Panc1 (cell line): ENCODE results near the gene ZNF350.

ENCODE experiments used
- CTCF ChIP-seq: fragments of 450-650 bp; IDR thresholded peaks from 2 replicates; pipeline ENCODE4 v1.5.1; 2017; ENCODE audit warnings: mild to moderate bottlenecking
- POLR2AphosphoS5 ChIP-seq: IDR thresholded peaks from 2 replicates; pipeline ENCODE4 v1.6.1; 2012; ENCODE audit warnings: mild to moderate bottlenecking, low read depth, low read length, moderate library complexity
- TF ChIP-seq, protein P1 (sequence below), 2 experiments: IDR thresholded peaks; 2 replicates each; pipeline ENCODE4 v1.6.1; 2011 to 2012; ENCODE audit warnings: low read depth in 2 of 2, control low read depth in 1 of 2, low read length in 1 of 2, mild to moderate bottlenecking in 1 of 2, moderate library complexity in 1 of 2; ENCODE audit not compliant: insufficient read depth in 1 of 2

DNA sequence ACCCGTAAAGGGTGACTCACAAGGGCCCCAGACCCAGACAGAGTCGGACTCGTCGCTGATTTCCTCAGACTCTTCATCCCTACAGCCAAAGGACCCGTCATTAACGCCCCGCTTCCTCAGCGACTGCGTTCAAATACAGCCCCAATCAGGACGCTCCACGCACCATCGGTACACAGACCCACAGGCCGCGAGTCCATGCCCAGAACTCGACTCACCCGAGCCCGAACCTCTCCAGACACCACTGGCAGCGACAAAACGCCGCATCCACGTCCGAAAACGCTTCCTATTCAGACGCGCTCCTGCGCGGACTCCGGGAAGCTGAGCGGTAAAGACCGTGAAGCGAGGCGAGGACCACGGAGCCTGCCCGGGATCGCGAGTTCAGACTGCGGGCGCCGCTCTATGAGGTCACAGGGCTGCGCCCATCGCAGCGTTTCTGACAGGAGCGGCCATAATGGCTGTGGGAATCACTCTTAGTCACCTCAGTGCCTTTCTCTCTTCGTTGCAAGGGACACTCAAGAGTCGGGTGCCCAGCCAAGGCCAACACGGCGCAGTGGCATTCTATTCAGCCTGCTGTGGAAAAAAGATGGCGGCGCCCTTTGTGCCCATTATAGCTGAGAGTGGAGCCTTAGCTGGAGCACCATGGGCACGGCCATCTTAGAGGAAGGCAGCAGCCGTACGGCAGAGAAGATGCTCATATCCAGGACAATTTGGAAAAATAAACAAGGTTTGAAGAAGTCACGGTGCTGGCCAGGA is 41.6 kb upstream of the ZNF350 start, which contains the start of gene ZNF614:
- TF ChIP-seq, protein P1, sequence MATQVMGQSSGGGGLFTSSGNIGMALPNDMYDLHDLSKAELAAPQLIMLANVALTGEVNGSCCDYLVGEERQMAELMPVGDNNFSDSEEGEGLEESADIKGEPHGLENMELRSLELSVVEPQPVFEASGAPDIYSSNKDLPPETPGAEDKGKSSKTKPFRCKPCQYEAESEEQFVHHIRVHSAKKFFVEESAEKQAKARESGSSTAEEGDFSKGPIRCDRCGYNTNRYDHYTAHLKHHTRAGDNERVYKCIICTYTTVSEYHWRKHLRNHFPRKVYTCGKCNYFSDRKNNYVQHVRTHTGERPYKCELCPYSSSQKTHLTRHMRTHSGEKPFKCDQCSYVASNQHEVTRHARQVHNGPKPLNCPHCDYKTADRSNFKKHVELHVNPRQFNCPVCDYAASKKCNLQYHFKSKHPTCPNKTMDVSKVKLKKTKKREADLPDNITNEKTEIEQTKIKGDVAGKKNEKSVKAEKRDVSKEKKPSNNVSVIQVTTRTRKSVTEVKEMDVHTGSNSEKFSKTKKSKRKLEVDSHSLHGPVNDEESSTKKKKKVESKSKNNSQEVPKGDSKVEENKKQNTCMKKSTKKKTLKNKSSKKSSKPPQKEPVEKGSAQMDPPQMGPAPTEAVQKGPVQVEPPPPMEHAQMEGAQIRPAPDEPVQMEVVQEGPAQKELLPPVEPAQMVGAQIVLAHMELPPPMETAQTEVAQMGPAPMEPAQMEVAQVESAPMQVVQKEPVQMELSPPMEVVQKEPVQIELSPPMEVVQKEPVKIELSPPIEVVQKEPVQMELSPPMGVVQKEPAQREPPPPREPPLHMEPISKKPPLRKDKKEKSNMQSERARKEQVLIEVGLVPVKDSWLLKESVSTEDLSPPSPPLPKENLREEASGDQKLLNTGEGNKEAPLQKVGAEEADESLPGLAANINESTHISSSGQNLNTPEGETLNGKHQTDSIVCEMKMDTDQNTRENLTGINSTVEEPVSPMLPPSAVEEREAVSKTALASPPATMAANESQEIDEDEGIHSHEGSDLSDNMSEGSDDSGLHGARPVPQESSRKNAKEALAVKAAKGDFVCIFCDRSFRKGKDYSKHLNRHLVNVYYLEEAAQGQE (IDR thresholded peaks at IDR 0.05; ENCODE audit: insufficient read depth in 1 of 2, low read depth in 2 of 2, low read length in 1 of 2): no peak
- TF ChIP-seq CTCF (no peak), POLR2AphosphoS5 (peak; percentile 76; the same call in 1 of the 2 replicates)
